ENCODE measurements around the gene OR8D2.

The OR8D2 gene

GRCh38 chr11:124311670-124312069, 8.3 kb downstream of the OR8D2 start:
- Mint-ChIP-seq H3K9me3 (no peaks in the 10 kb centered on the region), H3K27me3 (no peaks in the 10 kb centered on the region)
- no peak for ATAC-seq (replicated peaks)

GRCh38 chr11:124311269-124311668, 8.7 kb downstream of the OR8D2 start:
- Mint-ChIP-seq H3K4me1 (ENCODE audit: low read depth in 2 of 2) (no peaks in the 10 kb centered on the region), H3K36me3 (ENCODE audit: insufficient read depth) (no peaks in the 10 kb centered on the region), H3K27ac (no peak overlapping the region), H3K4me3 (no peak overlapping the region), H3K9me3 (no peaks in the 10 kb centered on the region), H3K27me3 (no peaks in the 10 kb centered on the region)
- no peak for DNase-seq
- ATAC-seq (replicated peaks), result no peak

More at GRCh38 chr11:124311670-124312069, 8.3 kb downstream of the OR8D2 start:
- Mint-ChIP-seq H3K36me3 (ENCODE audit: insufficient read depth) (no peaks in the 10 kb centered on the region), H3K4me1 (ENCODE audit: low read depth in 2 of 2) (no peaks in the 10 kb centered on the region), H3K27ac (no peak overlapping the region), H3K4me3 (no peak overlapping the region)
- DNase-seq, result no peak

- no peak for DNase-seq
- Mint-ChIP-seq H3K4me3 (no peak overlapping the region), H3K27ac (no peak overlapping the region), H3K9me3 (no peaks in the 10 kb centered on the region), H3K27me3 (no peaks in the 10 kb centered on the region), H3K36me3 (ENCODE audit: insufficient read depth) (no peaks in the 10 kb centered on the region), H3K4me1 (ENCODE audit: low read depth in 2 of 2) (no peaks in the 10 kb centered on the region)
- no peak for ATAC-seq (replicated peaks)
Measured at GRCh38 chr11:124310721-124311120, 9.3 kb downstream of the OR8D2 start.

- Mint-ChIP-seq H3K4me1 (ENCODE audit: low read depth in 2 of 2) (no peaks in the 10 kb centered on the region), H3K9me3 (no peaks in the 10 kb centered on the region), H3K27ac (no peak overlapping the region), H3K4me3 (no peak overlapping the region), H3K36me3 (ENCODE audit: insufficient read depth) (no peaks in the 10 kb centered on the region), H3K27me3 (no peaks in the 10 kb centered on the region)
- DNase-seq, result no peak
- ATAC-seq (replicated peaks), result no peak
Measured at GRCh38 chr11:124307093-124307492, 12.9 kb downstream of the OR8D2 start.

GRCh38 chr11:124302347-124303125, 17.5 kb downstream of the OR8D2 start:
- DNase-seq (no peak), ATAC-seq (replicated peaks) (no peak)
- H3K36me3 Mint-ChIP-seq (ENCODE audit: insufficient read depth), result no peaks in the 10 kb centered on the region
- H3K27ac Mint-ChIP-seq, result no peak overlapping the region
- H3K4me3 Mint-ChIP-seq, result no peak overlapping the region
- H3K27me3 Mint-ChIP-seq, result no peaks in the 10 kb centered on the region
- H3K4me1 Mint-ChIP-seq (ENCODE audit: low read depth in 2 of 2), result no peaks in the 10 kb centered on the region
- peaks cover 2 to 11% of the 10 kb centered on the region in 2 donors for H3K9me3 Mint-ChIP-seq

- H3K4me1 Mint-ChIP-seq (ENCODE audit: low read depth in 2 of 2), result no peaks in the 10 kb centered on the region
- no peaks in the 10 kb centered on the region for H3K36me3 Mint-ChIP-seq (ENCODE audit: insufficient read depth)
- no peak overlapping the region for H3K4me3 Mint-ChIP-seq
- no peaks in the 10 kb centered on the region for H3K27me3 Mint-ChIP-seq
- peaks cover 2 to 11% of the 10 kb centered on the region in 2 donors for H3K9me3 Mint-ChIP-seq
- no peak overlapping the region for H3K27ac Mint-ChIP-seq
- no peak for ATAC-seq (replicated peaks)
- no peak for DNase-seq
Measured at GRCh38 chr11:124301548-124301947, 18.4 kb downstream of the OR8D2 start.

GRCh38 chr11:124297921-124298320, 22.1 kb downstream of the OR8D2 start:
- DNase-seq (no peak), ATAC-seq (replicated peaks) (no peak)
- Mint-ChIP-seq H3K27me3 (no peaks in the 10 kb centered on the region), H3K36me3 (ENCODE audit: insufficient read depth) (no peaks in the 10 kb centered on the region), H3K4me3 (no peak overlapping the region), H3K9me3 (peaks cover 4 to 11% of the 10 kb centered on the region in 2 donors), H3K4me1 (ENCODE audit: low read depth in 2 of 2) (no peaks in the 10 kb centered on the region), H3K27ac (no peak overlapping the region)

GRCh38 chr11:124296016-124296415, 24.0 kb downstream of the OR8D2 start:
- Mint-ChIP-seq H3K36me3 (ENCODE audit: insufficient read depth) (no peaks in the 10 kb centered on the region), H3K9me3 (peaks cover 7 to 19% of the 10 kb centered on the region in 2 donors), H3K4me3 (no peak overlapping the region)

GRCh38 chr11:124294687-124295086, 25.3 kb downstream of the OR8D2 start:
- Mint-ChIP-seq H3K4me1 (ENCODE audit: low read depth in 2 of 2) (no peaks in the 10 kb centered on the region), H3K4me3 (no peak overlapping the region), H3K9me3 (peaks cover 7 to 25% of the 10 kb centered on the region in 2 donors)

More at GRCh38 chr11:124296016-124296415, 24.0 kb downstream of the OR8D2 start:
- no peak for DNase-seq
- Mint-ChIP-seq H3K27me3 (no peaks in the 10 kb centered on the region), H3K4me1 (ENCODE audit: low read depth in 2 of 2) (no peaks in the 10 kb centered on the region), H3K27ac (no peak overlapping the region)
- no peak for ATAC-seq (replicated peaks)

GRCh38 chr11:124285610-124286344, 34.2 kb downstream of the OR8D2 start:
- no peaks in the 10 kb centered on the region for H3K4me1 Mint-ChIP-seq (ENCODE audit: low read depth in 2 of 2)
- peaks cover 6 to 40% of the 10 kb centered on the region in 2 donors for H3K9me3 Mint-ChIP-seq
- H3K27ac Mint-ChIP-seq, result no peak overlapping the region
- H3K36me3 Mint-ChIP-seq (ENCODE audit: insufficient read depth), result no peaks in the 10 kb centered on the region
- no peak overlapping the region for H3K4me3 Mint-ChIP-seq
- no peak for ATAC-seq (replicated peaks)
- H3K27me3 Mint-ChIP-seq, result no peaks in the 10 kb centered on the region
- no peak for DNase-seq

More at GRCh38 chr11:124294687-124295086, 25.3 kb downstream of the OR8D2 start:
- Mint-ChIP-seq H3K27me3 (no peaks in the 10 kb centered on the region), H3K36me3 (ENCODE audit: insufficient read depth) (no peaks in the 10 kb centered on the region), H3K27ac (no peak overlapping the region)
- ATAC-seq (replicated peaks) (no peak), DNase-seq (no peak)

- H3K4me1 Mint-ChIP-seq (ENCODE audit: low read depth in 2 of 2), result no peaks in the 10 kb centered on the region
- H3K27ac Mint-ChIP-seq, result no peak overlapping the region
- DNase-seq (no peak), ATAC-seq (replicated peaks) (no peak)
- no peaks in the 10 kb centered on the region for H3K36me3 Mint-ChIP-seq (ENCODE audit: insufficient read depth)
- H3K9me3 Mint-ChIP-seq, result peaks cover 4 to 11% of the 10 kb centered on the region in 2 donors
- H3K4me3 Mint-ChIP-seq, result no peak overlapping the region
- no peaks in the 10 kb centered on the region for H3K27me3 Mint-ChIP-seq
Measured at GRCh38 chr11:124278261-124278660, 41.7 kb downstream of the OR8D2 start.

- no peak for DNase-seq
- Mint-ChIP-seq H3K9me3 (peaks cover 4 to 9% of the 10 kb centered on the region in 2 donors), H3K4me3 (no peak overlapping the region), H3K27ac (no peak overlapping the region), H3K4me1 (ENCODE audit: low read depth in 2 of 2) (no peaks in the 10 kb centered on the region), H3K27me3 (no peaks in the 10 kb centered on the region), H3K36me3 (ENCODE audit: insufficient read depth) (no peaks in the 10 kb centered on the region)
- ATAC-seq (replicated peaks), result no peak
Measured at GRCh38 chr11:124277804-124278203, 42.2 kb downstream of the OR8D2 start.

GRCh38 chr11:124277207-124277606, 42.8 kb downstream of the OR8D2 start:
- peaks cover 4 to 9% of the 10 kb centered on the region in 2 donors for H3K9me3 Mint-ChIP-seq
- no peaks in the 10 kb centered on the region for H3K4me1 Mint-ChIP-seq (ENCODE audit: low read depth in 2 of 2)
- H3K27ac Mint-ChIP-seq, result no peak overlapping the region
- H3K27me3 Mint-ChIP-seq, result no peaks in the 10 kb centered on the region
- DNase-seq (no peak), ATAC-seq (replicated peaks) (no peak)
- no peaks in the 10 kb centered on the region for H3K36me3 Mint-ChIP-seq (ENCODE audit: insufficient read depth)
- no peak overlapping the region for H3K4me3 Mint-ChIP-seq

GRCh38 chr11:124276081-124276480, 43.9 kb downstream of the OR8D2 start:
- H3K27me3 Mint-ChIP-seq, result no peaks in the 10 kb centered on the region
- DNase-seq, result no peak
- no peak overlapping the region for H3K4me3 Mint-ChIP-seq
- H3K4me1 Mint-ChIP-seq (ENCODE audit: low read depth in 2 of 2), result no peaks in the 10 kb centered on the region
- no peak overlapping the region for H3K27ac Mint-ChIP-seq
- ATAC-seq (replicated peaks), result no peak
- peaks cover 0 to 4% of the 10 kb centered on the region in 2 donors for H3K9me3 Mint-ChIP-seq
- H3K36me3 Mint-ChIP-seq (ENCODE audit: insufficient read depth), result no peaks in the 10 kb centered on the region

Data from effector memory CD8-positive, alpha-beta T cell (primary cell).